K562 (cell line): ENCODE measurements around the gene COL4A4. TPM values are rescaled to one million over a fixed set of nuclear protein-coding genes. Genes with fewer than 3 reads are reported as not detected.

Experiments
- ATAC-seq: fragments of 200-7000 bp; cut with Tn5 transposase; 3 replicates; pipeline ENCODE4 v1.9.1; 2020; ENCODE audit warnings: moderate library complexity
- BruUV-seq: library from RNA; stranded (reverse); fragments of 400-500 nt; replicated peaks from 2 replicates; lab custom pipeline; 2021; lab: Mats Ljungman, UMichigan
- CTCF ChIA-PET: fragments of 300-600 bp; formaldehyde crosslinking; extraction: SDS; loops from one replicate; lab custom pipeline; 2021; ENCODE audit warnings: low intra/inter-chr PET ratio; lab: Yijun Ruan, JAX
- POLR2A ChIA-PET: fragments of 300-600, 350-650 bp; sonication (Branson Sonifier 250); formaldehyde crosslinking; extraction: SDS; loops from one replicate; lab custom pipeline; 2021; ENCODE audit warnings: antibody characterized with exemption, inconsistent platforms; lab: Yijun Ruan, JAX
- DNase-seq, 4 experiments: peaks; one replicate each; pipeline versions ENCODE4 v3.0.0 to v3.0.0-alpha.2; 2011 to 2018; ENCODE audit warnings: low spot score in 3 of 4, mixed read lengths in 3 of 4; ENCODE audit errors: extremely low read depth in 1 of 4
- FAIRE-seq: peaks from 2 replicates; lab custom pipeline; 2011; peaks lifted over from hg19 to GRCh38; lab: Jason Lieb, UNC
- H2AFZ ChIP-seq: 2 replicates; pipeline ENCODE4 v1.6.0; 2011; ENCODE audit warnings: low read depth, low read length, control low read depth, inconsistent platforms
- H3K27ac ChIP-seq: fragments of 200-600 bp; 3 replicates; pipeline ENCODE4 v1.8.0; 2011; ENCODE audit warnings: low read depth, mild to moderate bottlenecking, control low read depth, inconsistent platforms, low read length, moderate library complexity, mixed read lengths; ENCODE audit errors: extremely low read depth
- H3K27me3 ChIP-seq, 2 experiments: fragments of 300-600 bp in 1 of 2; 2 replicates in 1 of 2; 3 replicates in 1 of 2; pipeline versions ENCODE4 v1.6.0 to v1.8.0; 2011; ENCODE audit warnings: inconsistent platforms in 2 of 2, low read length in 2 of 2, mild to moderate bottlenecking in 1 of 2, mixed read lengths in 1 of 2, moderate library complexity in 1 of 2; ENCODE audit not compliant: control insufficient read depth in 2 of 2, insufficient read depth in 2 of 2
- H3K36me3 ChIP-seq: fragments of 300-600 bp; 3 replicates; pipeline ENCODE4 v1.8.0; 2011; ENCODE audit warnings: mild to moderate bottlenecking, low read length, inconsistent platforms; ENCODE audit not compliant: control insufficient read depth, insufficient read depth
- H3K4me1 ChIP-seq, 2 experiments: fragments of 200-600 bp in 1 of 2; replicated peaks in 1 of 2; 2 replicates in 1 of 2; 3 replicates in 1 of 2; pipeline versions ENCODE4 v1.5.1 to v1.8.0; 2011; ENCODE audit warnings: inconsistent platforms in 2 of 2, low read length in 2 of 2, mild to moderate bottlenecking in 1 of 2, mixed read lengths in 1 of 2, moderate library complexity in 1 of 2; ENCODE audit not compliant: control insufficient read depth in 2 of 2, insufficient read depth in 2 of 2
- H3K4me2 ChIP-seq: 2 replicates; pipeline ENCODE4 v1.6.1; 2011; ENCODE audit warnings: low read length, control low read depth, inconsistent platforms, mixed read lengths; ENCODE audit not compliant: insufficient read depth
- H3K4me3 ChIP-seq: fragments of 200-600 bp; sonication (generic), shearing (Covaris generic); 2 replicates; pipeline ENCODE4 v1.5.1; 2016; ENCODE audit warnings: control low read depth, inconsistent platforms
- H3K79me2 ChIP-seq: fragments of 200-600 bp; 3 replicates; pipeline ENCODE4 v1.8.0; 2011; ENCODE audit warnings: low read length, inconsistent platforms; ENCODE audit not compliant: control insufficient read depth, insufficient read depth
- H3K9ac ChIP-seq, 2 experiments: 2 replicates each; pipeline versions ENCODE4 v1.6.0 to v1.6.1; 2011; ENCODE audit warnings: low read depth in 2 of 2, low read length in 2 of 2, control low read depth in 1 of 2, inconsistent platforms in 1 of 2, mild to moderate bottlenecking in 1 of 2, mixed read lengths in 1 of 2; ENCODE audit not compliant: insufficient read depth in 1 of 2
- H3K9me1 ChIP-seq: one replicate; pipeline ENCODE4 v1.6.0; 2011; ENCODE audit warnings: inconsistent platforms, mild to moderate bottlenecking, low read length, moderate library complexity; ENCODE audit not compliant: control insufficient read depth, insufficient read depth
- H3K9me3 ChIP-seq: replicated peaks from 2 replicates; pipeline ENCODE4 v1.5.1; 2011; ENCODE audit warnings: low read depth, low read length, inconsistent platforms; ENCODE audit not compliant: control insufficient read depth, insufficient read depth
- H4K20me1 ChIP-seq: replicated peaks from 2 replicates; pipeline ENCODE4 v1.6.1; 2011; ENCODE audit warnings: low read length, inconsistent platforms, mixed read lengths; ENCODE audit not compliant: control insufficient read depth, insufficient read depth
- CHD2 ChIP-seq: IDR thresholded peaks from 2 replicates; pipeline ENCODE4 v1.6.1; 2011; ENCODE audit warnings: low read depth, low read length
- DDX20 ChIP-seq: fragments of 450-650 bp; IDR thresholded peaks from 2 replicates; pipeline ENCODE4 v1.6.1; 2016; ENCODE audit warnings: missing genetic modification characterization, low read depth, mild to moderate bottlenecking, missing compliant biosample characterization, moderate library complexity
- ELF2 ChIP-seq: fragments of 250-450 bp; sonication (Bioruptor Pico); IDR thresholded peaks from 2 replicates; pipeline ENCODE4 v1.5.0; 2021; ENCODE audit warnings: mild to moderate bottlenecking
- FOXJ2 ChIP-seq: fragments of 200-800 bp; sonication (Bioruptor generic); IDR thresholded peaks from 2 replicates; pipeline ENCODE4 v1.6.1; 2016; ENCODE audit warnings: missing genetic modification characterization, missing compliant biosample characterization
- MAX ChIP-seq: sonication (generic); formaldehyde crosslinking; IDR thresholded peaks from 2 replicates; pipeline ENCODE4 v1.9.0; 2022; ENCODE audit warnings: mild to moderate bottlenecking, missing genetic modification reagents
- PHB ChIP-seq: fragments of 250-450 bp; sonication (Bioruptor Pico); IDR thresholded peaks from 2 replicates; pipeline ENCODE4 v1.5.0; 2021
- PHB2 ChIP-seq: fragments of 450-650 bp; IDR thresholded peaks from 2 replicates; pipeline ENCODE4 v1.6.1; 2017; ENCODE audit warnings: low read depth
- STAT5B ChIP-seq: fragments of 250-450 bp; sonication (Bioruptor Pico); IDR thresholded peaks from 2 replicates; pipeline ENCODE4 v1.8.0; 2021; ENCODE audit warnings: mild to moderate bottlenecking, inconsistent platforms
- ZNF3 ChIP-seq: fragments of 250-450 bp; sonication (Bioruptor Pico); IDR thresholded peaks from 2 replicates; pipeline ENCODE4 v1.5.0; 2021; ENCODE audit warnings: mild to moderate bottlenecking, moderate library complexity
- ZNF57 ChIP-seq: fragments of 450-650 bp; formaldehyde crosslinking; IDR thresholded peaks from 2 replicates; pipeline ENCODE4 v1.4.0; 2020; ENCODE audit warnings: mild to moderate bottlenecking, moderate library complexity
- ZNF764 ChIP-seq: fragments of 250-450 bp; sonication (Bioruptor Pico); IDR thresholded peaks from 2 replicates; pipeline ENCODE4 v1.4.0; 2020; ENCODE audit warnings: low read depth, mild to moderate bottlenecking, moderate library complexity
- ZNF77 ChIP-seq: fragments of 250-450 bp; sonication (Bioruptor Pico); IDR thresholded peaks from 2 replicates; pipeline ENCODE4 v1.5.0; 2020
- WGBS: fragments of 100-300 bp; shearing (Covaris generic); methylation state at CpG from one replicate; pipeline ENCODE4 v1.1.6; 2016; ENCODE audit warnings: low coverage, mixed read lengths; ENCODE audit not compliant: insufficient coverage; ENCODE audit errors: missing lambda C conversion rate; 5-methylcytosine and 5-hydroxymethylcytosine counted together
- in situ Hi-C: fragments of 300-500 bp; cut with MboI; formaldehyde crosslinking; loops from 4 replicates; pipeline ENCODE4 v1.15.0; 2018; ENCODE audit warnings: inconsistent platforms, mixed read lengths
- intact Hi-C: fragments of 100-400 bp; cut with micrococcal nuclease; formaldehyde crosslinking; loops from 2 replicates; pipeline ENCODE4 v1.14.2; 2022
- polyA plus RNA-seq, 8 experiments: library from polyadenylated mRNA; depleted of rRNA in 4 of 8; stranded (reverse) in 5 of 8; unstranded in 3 of 8; fragments of >200 nt; fragmentation: Nextera tagmentation in 2 of 8; fragmentation: Illumina TruSeq in 1 of 8; extraction: Ambion mirVana in 2 of 8; extraction: Trizol in 1 of 8; gene quantifications; 2 replicates each; pipeline versions ENCODE4 v1.2.1 to v1.2.3, GENCODE V29; 2011 to 2014; ENCODE audit warnings: inconsistent platforms in 1 of 8, missing spikeins in 1 of 8
- total RNA-seq, 7 experiments: library from RNA; depleted of rRNA in 6 of 7; stranded (reverse); fragments of >200 nt in 6 of 7; fragmentation: Illumina TruSeq in 2 of 7; extraction: Trizol in 2 of 7; gene quantifications; 2 replicates each; pipeline versions ENCODE4 v1.2.1 to v1.2.3, GENCODE V29; 2011 to 2021; ENCODE audit warnings: low replicate concordance in 1 of 7
- TF ChIP-seq, protein P1 (sequence below): fragments of 450-650 bp; IDR thresholded peaks from 2 replicates; pipeline ENCODE4 v1.6.1; 2018; ENCODE audit not compliant: partially characterized antibody

The COL4A4 gene
- total and polyA plus RNA-seq, 9 of the 15 experiments (the other 6 are each of a cell fraction or from before 2014, with no cell fraction given), result under 0.01 to 0.01 TPM; not detected in 7

- intact Hi-C loops (no loop called here), in situ Hi-C loops (no loop called here)
- H3K4me1 ChIP-seq, result no peaks in the 10 kb centered on the region
- 60% methylated on average over 4 of the region's 4 CpGs for WGBS
- no peaks in the 10 kb centered on the region for H3K79me2 ChIP-seq
- no peaks in the 10 kb centered on the region for H3K9me1 ChIP-seq
- H3K4me3 ChIP-seq, result no peak overlapping the region
- FAIRE-seq (no peak), ATAC-seq (no peak), DNase-seq (no peak)
- ChIA-PET POLR2A (no interaction called here), CTCF (no interaction called here)
- no TSS peak for BruUV-seq
- H2AFZ ChIP-seq, result no peak overlapping the region
- H3K36me3 ChIP-seq, result peaks cover 10% of the 10 kb centered on the region; the same call in 1 of the 3 replicates
- no peaks in the 10 kb centered on the region for H3K27me3 ChIP-seq
- H3K4me2 ChIP-seq, result no peak overlapping the region
- no peaks in the 10 kb centered on the region for H3K9me3 ChIP-seq
- TF ChIP-seq ELF2 (CRISPR knock-in tag) (no peak), ZNF764 (CRISPR knock-in tag) (no peak), MAX (CRISPR knock-in tag) (no peak), STAT5B (no peak), FOXJ2 (tag) (no peak), ZNF3 (CRISPR knock-in tag) (no peak), ZNF77 (no peak)
- H3K9ac ChIP-seq, result no peak overlapping the region
- H4K20me1 ChIP-seq, result no peaks in the 10 kb centered on the region
- no peak overlapping the region for H3K27ac ChIP-seq
These were observed 170.8 kb downstream of the COL4A4 start for GRCh38 chr2:226993171-226993570.

DNA sequence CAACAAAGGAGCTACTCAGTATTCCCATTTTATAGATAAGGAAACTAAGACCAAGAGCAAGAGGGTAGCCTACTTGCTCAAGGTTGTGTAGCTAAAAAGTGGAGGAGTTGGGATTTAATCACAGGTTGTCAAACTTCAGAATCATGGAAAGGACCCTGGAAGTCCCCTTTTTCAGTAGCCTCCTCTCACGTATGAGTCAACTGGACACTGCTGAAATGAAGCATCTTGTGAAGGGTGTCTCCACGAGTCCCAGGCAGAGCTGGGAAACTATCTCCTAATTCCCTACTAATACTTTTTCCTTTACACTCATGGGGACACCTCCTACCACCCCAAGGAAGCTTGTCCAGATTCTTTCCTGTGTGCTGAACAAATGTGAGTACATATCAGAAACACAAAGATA, 172.3 kb downstream of the COL4A4 start:
- CTCF ChIA-PET, result no interaction called here
- no peaks in the 10 kb centered on the region for H3K27me3 ChIP-seq
- in situ Hi-C loops (no loop called here), intact Hi-C loops (no loop called here)
- H3K79me2 ChIP-seq, result no peaks in the 10 kb centered on the region
- H3K4me2 ChIP-seq, result no peak overlapping the region
- no TSS peak for BruUV-seq
- H3K9me1 ChIP-seq, result no peaks in the 10 kb centered on the region
- no peak overlapping the region for H3K27ac ChIP-seq
- ATAC-seq (no peak), DNase-seq (no peak), FAIRE-seq (no peak)
- no peak overlapping the region for H2AFZ ChIP-seq
- H3K36me3 ChIP-seq, result peaks cover 10% of the 10 kb centered on the region; the same call in 1 of the 3 replicates
- no peaks in the 10 kb centered on the region for H3K9me3 ChIP-seq
- no peaks in the 10 kb centered on the region for H4K20me1 ChIP-seq
- H3K4me3 ChIP-seq, result no peak overlapping the region
- POLR2A ChIA-PET, result no interaction called here
- no peak overlapping the region for H3K9ac ChIP-seq
- 69% methylated on average over 2 of the region's 2 CpGs for WGBS
- no peaks in the 10 kb centered on the region for H3K4me1 ChIP-seq
- TF ChIP-seq CHD2 (no peak), PHB2 (no peak), DDX20 (tag) (no peak), PHB (CRISPR knock-in tag) (no peak), ZNF57 (no peak)
- TF ChIP-seq, protein P1, sequence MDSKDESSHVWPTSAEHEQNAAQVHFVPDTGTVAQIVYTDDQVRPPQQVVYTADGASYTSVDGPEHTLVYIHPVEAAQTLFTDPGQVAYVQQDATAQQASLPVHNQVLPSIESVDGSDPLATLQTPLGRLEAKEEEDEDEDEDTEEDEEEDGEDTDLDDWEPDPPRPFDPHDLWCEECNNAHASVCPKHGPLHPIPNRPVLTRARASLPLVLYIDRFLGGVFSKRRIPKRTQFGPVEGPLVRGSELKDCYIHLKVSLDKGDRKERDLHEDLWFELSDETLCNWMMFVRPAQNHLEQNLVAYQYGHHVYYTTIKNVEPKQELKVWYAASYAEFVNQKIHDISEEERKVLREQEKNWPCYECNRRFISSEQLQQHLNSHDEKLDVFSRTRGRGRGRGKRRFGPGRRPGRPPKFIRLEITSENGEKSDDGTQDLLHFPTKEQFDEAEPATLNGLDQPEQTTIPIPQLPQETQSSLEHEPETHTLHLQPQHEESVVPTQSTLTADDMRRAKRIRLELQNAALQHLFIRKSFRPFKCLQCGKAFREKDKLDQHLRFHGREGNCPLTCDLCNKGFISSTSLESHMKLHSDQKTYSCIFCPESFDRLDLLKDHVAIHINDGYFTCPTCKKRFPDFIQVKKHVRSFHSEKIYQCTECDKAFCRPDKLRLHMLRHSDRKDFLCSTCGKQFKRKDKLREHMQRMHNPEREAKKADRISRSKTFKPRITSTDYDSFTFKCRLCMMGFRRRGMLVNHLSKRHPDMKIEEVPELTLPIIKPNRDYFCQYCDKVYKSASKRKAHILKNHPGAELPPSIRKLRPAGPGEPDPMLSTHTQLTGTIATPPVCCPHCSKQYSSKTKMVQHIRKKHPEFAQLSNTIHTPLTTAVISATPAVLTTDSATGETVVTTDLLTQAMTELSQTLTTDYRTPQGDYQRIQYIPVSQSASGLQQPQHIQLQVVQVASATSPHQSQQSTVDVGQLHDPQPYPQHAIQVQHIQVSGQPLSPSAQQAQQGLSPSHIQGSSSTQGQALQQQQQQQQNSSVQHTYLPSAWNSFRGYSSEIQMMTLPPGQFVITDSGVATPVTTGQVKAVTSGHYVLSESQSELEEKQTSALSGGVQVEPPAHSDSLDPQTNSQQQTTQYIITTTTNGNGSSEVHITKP, result no peak
